Measurements from ENCODE around the gene COX4I1.
"Not testable (repeated sequence)": the region's sequence is repeated elsewhere in the genome, so short reads cannot be mapped to it uniquely, and the experiment has no call there.

COX4I1 gene

GRCh38 chr16:85805442-85806045 lies 6.0 kb downstream of the COX4I1 start:
- DNase-seq, result no peak

GRCh38 chr16:85806539-85806938 lies 7.0 kb downstream of the COX4I1 start:
- no peak for DNase-seq

- DNase-seq, result not testable (repeated sequence)
Measured at GRCh38 chr16:85807340-85807739, 7.8 kb downstream of the COX4I1 start.

GRCh38 chr16:85808104-85808503 lies 8.6 kb downstream of the COX4I1 start:
- not testable (repeated sequence) for DNase-seq

DNA sequence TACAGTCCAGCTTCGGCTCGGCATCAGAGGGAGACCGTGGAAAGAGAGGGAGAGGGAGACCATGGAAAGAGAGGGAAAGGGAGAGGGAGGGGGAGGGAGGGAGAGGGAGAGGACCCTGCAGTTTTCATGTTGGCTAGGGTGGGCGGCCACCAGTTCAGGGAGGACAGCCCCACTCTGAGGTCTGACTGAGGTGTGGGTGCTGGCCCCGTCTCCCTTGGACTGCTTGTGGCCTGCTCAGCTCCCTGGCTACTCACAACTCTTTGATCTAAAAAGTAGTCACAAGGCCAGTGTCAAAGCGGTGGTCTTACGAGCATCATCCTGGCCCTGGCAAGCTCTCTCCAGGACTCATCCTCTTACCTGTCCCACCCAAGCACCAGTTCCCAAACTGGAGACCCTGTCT lies 9.4 kb downstream of the COX4I1 start:
- DNase-seq, result no peak

DNA sequence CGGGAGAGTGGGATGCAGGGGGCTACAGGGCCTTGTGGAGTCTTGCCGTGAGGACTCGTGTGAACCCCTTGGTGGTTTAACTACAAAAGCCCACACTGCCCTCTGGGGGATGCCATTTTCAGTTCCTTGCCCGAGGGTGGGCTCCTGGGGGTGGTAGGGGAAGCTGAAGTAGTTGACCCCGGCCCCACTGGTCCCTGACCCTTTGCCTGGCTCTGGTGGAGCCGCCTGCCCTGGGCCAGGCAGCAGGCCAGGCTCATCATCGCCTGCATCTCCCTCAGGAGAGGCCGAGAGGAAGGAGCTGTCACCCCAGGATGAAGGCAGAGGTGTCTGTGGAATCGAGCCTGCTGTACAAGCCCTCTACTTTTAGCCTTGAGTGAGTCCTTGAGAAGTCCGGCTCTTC lies 10.2 kb downstream of the COX4I1 start:
- no peak for DNase-seq

GRCh38 chr16:85810097-85810741 lies 10.7 kb downstream of the COX4I1 start:
- DNase-seq, result no peak

- DNase-seq, result no peak
Measured at GRCh38 chr16:85810742-85811115, 11.2 kb downstream of the COX4I1 start.

DNA sequence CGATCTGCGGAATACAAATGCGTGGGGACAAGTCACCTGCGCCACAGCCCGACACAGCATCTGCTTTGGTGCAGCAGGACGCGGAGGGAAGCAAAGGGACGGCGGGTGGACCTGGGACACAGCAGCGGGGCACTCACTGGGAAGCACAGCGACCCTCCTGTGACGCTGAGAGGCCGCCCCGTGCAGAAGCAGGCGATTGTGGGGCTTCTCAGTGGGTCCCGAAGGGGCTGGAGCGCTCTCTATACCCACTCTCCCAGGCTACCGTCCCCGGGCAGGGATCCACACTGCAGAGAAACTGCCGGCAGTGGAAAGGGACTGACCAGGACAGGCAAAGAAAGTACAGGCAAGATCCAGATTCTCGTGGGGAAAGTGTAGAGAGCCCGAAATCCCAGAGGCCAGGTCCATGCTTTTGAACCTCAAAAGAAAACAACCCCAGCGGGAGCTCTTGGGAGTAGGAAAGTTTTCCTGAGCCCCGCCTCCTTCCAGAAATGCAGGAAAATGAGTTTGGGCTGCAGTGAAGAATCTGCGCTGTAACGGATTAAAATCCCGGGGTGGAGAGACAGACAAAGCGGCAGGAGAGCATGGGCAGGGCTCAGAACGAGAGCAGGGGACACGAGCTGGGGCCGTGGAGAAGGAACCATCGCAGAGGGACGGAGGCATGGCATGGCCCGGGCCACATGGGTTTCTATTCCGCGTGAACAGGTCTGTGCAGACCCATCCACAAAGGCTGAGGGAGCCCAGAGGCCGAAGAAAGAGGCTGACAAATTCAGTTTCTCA lies 12.7 kb downstream of the COX4I1 start:
- DNase-seq, result no peak

- DNase-seq, result no peak
Measured at GRCh38 chr16:85812811-85813700, 13.6 kb downstream of the COX4I1 start.

DNA sequence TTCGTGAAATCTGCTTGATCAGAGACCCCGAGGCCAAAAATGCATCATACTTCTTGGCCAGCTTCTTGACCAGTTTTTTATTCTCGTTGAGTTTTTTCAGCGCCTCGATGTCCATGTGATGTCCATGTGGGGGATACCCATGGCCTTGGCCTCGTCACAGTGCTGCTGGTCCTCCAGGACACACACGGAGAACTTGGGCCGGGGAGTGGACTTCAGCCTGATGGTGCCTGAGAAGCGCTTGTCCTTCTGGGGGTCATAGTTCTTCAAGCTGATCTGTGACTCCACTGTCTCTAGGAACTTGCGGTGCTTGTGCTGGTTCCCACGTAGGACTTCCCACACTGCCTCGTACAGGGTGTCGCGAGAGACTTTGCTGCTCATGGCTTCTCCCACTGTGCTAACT lies 16.7 kb downstream of the COX4I1 start:
- no peak for DNase-seq

DNA sequence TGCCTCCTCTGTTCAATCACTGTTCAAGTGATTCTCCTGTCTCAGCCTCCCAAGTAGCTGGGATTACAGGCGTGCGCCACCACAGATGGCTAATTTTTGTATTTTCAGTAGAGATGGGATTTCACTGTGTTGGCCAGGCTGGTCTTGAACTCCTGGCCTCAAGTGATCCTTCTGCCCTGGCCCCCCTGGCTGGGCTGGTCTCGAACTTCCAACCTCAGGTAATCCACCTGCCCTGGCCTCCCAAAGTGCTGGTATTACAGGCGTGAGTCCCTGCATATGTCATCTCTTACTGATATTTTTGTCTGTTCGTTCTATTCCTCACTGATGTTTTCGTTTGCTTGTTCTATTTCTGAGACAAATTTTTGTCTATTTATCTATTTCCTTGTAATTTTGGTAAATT lies 17.7 kb downstream of the COX4I1 start:
- not testable (repeated sequence) for DNase-seq

DNA sequence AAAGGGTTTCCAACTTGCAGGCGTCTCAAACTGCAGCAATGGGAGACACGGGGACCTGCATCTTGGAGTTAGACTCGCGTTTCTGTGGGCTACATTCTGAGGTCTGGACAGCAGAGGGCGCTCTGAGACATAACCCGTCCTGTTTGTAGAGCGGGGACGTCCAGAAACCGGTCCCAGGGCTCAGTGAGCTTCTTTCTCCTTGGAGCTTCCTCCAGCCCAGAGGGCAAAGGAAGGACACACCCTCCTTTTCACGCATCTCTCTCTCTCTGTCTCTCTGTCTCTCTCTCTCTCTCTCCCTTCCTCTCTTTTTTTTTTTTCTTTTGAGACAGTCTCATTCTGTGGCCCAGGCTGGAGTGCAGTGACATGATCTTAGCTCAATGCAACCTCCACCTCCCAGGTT lies 19.8 kb downstream of the COX4I1 start:
- DNase-seq, result peak; percentile 87

DNA sequence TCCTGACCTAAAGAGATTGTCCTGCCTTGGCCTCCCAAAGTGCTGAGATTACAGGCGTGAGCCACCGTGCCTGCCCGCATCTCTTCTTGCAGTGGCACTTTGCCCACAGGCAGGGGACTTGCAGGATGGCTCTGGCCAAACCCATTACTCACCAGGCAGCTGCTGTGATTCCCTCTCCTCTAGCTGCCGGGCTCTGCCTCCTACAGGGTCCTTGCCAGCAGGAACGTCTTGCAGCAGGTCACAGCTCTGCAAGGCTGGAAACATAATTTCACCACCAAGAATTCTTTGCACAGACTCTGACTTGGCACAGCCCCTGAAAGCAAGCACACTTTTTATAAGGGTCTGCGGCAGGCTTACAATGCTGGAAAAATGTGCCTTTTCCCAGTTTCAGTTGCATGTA lies 20.3 kb downstream of the COX4I1 start:
- DNase-seq, result no peak

DNA sequence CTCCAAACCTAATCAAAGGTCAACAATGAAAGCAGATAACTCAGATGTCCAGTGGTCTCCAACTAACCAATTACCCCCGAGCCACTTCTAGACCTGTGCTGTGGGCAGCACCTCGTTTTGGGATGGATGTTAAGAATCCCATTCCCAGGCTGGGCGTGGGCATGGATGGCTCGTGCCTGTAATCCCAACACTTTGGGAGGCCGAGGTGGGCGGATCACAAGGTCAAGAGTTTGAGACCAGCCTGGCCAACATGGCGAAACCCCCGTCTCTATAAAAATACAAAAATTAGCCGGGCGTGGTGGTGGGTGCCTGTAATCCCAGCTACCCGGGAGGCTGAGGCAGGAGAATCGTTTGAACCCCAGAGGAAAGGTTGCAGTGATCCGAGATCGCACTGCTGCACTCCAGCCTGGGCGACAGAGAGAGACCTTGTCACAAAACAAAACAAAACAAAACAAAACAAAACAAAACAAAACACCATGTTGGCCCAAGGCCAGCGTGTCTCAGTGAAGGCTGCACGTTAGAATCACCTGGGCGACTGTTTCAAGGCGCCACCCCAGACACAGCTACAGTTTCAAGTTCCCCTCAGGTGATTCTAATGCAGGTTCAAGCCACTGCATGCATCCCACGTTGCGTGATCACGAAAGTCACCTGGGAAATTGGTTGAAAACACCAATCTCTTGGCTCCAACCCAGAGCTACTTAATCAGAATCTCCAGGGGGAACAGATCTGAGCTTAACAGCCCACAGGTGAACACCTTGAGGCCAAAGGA lies 21.3 kb downstream of the COX4I1 start:
- DNase-seq, result no peak

GRCh38 chr16:85821390-85822135 lies 22.1 kb downstream of the COX4I1 start:
- DNase-seq, result peak; percentile 82

- DNase-seq, result no peak
Measured at GRCh38 chr16:85822145-85822544, 22.6 kb downstream of the COX4I1 start.

DNA sequence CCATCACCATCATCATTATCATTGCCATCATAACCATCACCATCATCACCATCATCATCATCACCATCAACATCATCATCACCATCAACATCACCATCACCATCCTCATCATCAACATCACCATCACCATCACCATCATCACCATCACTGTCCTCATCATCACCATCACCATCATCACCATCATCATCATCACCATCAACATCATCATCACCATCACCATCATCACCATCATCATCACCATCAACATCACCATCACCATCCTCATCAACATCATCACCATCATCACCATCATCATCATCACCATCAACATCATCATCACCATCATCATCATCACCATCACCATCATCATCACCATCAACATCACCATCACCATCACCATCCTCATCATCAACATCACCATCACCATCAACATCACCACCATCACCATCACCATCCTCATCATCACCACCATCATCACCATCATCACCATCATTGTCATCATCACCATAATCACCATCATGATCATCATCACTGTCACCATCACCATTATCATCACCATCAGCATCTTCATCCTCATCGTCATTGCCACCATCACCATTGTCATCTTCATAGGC lies 23.9 kb downstream of the COX4I1 start:
- DNase-seq, result no peak

DNA sequence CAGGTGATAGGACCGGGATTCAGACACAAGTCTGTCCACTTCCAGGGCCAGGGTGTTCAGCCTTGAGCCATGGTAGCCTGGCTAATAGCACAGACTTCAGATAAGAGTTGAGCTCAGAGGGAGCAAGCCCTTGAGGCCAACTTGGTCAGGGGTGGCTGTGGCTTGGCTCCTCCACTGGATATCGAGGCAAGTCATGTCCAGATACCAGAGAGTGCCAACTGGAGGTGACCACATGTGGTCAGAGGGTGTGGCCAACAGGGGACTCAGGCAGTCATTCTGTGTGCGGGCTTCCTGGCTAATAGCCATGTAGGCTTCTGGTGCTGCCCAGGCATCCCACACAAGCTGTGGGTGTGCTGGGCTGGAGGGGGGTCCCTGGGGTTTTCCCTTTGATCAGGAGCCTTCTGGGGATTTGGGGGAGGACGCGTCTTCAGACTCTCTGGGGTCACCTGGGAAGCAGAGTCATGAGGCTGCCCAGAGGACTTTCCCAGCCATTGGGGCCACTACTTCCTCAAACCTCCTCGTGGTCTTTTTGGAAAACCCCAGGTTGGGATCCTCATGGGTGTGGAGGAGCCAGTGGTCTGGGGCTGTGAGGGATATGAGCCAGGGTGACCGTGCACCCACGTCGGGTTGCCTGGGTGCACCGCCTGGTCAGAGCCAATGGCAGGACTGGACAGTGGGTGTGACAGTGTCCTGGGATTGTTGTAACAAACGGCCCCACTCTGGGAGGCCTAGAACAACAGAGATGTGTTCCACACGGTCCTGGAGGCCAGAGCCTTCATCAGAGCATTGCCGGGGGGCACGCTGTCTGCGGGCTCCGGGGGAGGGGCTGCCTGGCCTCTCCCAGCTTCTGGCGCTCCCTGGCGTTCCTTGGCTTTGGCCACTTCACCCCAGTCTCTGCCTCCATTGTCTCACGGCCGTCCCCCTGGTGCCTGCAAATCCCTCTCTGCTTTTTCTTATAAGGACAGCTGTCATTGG lies 25.0 kb downstream of the COX4I1 start:
- no peak for DNase-seq

GRCh38 chr16:85825326-85825725 lies 25.8 kb downstream of the COX4I1 start:
- no peak for DNase-seq
